LHCN-M2 (cell line): ENCODE data around the gene NT5DC3. TPM values are rescaled to one million over a fixed set of nuclear protein-coding genes. Genes with fewer than 3 reads are reported as not detected.

ENCODE experiments used
- DNase-seq: peaks from one replicate; pipeline ENCODE4 v3.0.0-alpha.2; 2012; ENCODE audit warnings: low read depth
- polyA plus RNA-seq: library from polyadenylated mRNA; unstranded; fragments of >200 nt; gene quantifications from one replicate; pipeline ENCODE4 v1.2.1, GENCODE V29; 2012; ENCODE audit warnings: missing spikeins
- total RNA-seq: library from RNA; depleted of rRNA; stranded (reverse); fragments of >200 nt; gene quantifications from 2 replicates; pipeline ENCODE4 v1.2.3, GENCODE V29; 2014; rRNA removed

Gene NT5DC3
- 12.1 and 15.6 TPM in 2 replicates for total RNA-seq
- 5.8 TPM for polyA plus RNA-seq

DNA sequence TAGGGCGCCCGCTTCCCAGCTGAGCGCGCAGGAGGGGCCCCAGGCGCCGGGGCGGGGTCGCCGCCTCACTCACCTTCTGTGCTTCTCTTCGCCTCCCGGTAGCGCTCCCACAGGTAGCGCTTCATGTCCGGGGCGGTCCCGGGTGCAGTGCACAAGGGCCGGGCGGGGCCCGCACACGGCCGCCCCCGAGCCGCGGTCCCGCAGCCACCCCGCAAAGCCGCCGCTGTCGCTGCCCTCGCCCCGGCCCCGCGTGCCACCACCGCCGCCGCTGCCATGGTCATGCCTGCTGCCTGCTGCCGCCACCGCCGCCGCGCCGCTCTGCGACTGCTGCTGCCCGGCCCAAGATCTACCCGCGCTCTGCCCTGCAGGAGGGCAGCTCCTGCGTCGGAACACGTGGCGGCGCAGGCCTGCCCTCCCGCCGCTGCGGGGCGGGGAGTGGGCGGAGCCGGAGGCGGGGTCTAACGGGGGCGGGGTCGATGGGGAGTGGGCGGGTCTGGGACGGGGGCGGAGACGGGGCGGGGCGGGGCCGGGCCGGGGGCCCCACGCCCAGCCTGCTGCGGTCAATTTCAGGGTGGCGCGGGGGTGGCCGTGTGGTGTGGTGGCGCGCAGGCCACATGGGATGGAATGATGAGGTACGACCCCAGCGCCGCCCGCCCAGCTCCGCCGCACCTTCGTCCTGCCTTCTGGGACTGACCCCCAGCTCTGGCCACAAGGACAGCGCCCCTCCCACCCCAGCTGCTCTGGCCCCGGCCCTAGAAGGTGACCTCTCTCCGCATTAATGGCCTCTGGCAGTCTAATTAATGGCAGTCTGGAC is at the start of gene NT5DC3:
NT5DC3 (minus strand) TSS at position 359 of the 814 bp plus-strand sequence; CDS start at position 281, 78 bp downstream.
- DNase-seq = peak; percentile 80

DNA sequence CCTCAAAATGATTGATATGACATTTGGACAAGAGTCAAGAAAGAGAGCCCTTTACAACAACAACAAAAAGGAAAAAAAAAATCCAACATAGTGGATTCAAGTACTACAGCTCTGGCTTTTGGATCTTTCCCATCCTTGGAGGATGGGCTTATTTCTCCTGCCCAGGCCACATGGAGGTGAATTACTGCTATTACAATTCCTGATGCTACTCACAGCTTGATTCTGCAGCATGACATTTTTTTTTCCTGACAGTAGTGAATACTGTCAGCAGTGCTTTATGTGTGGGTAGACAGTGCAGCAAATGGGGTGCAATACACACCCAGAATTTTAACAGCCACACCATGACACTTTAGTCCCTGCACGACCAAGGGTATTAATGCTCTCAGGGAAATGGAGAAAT is 46.7 kb upstream of the NT5DC3 start:
- no peak for DNase-seq

DNA sequence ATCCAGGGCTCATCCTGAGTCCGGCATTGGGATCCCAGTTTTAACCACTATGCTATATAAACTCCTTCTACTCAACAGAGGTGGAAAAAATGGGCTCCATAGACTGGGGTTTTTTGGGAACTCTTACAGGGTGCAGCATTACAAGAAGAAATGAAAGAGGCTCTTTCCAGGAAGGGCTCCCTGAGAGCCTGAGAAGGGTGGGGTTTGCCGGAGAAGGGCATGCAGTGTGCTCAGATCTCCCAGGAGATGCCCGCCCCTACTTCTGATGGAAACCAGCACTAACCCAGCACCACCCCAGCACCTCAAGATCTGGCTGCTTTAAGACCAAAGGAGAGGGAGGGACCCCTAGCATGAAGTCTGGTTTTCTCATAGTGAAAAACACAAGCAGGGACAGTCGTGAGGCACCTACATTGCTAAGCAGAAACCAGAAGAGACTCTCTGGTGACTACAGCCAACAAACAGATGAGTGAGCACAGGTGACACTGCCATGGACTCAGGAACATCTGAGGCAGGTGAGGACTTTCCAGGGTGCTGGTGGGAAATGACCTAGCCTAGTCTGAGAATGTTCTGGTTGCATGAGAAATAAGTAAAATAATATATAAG is 45.3 kb upstream of the NT5DC3 start:
- no peak for DNase-seq

DNA sequence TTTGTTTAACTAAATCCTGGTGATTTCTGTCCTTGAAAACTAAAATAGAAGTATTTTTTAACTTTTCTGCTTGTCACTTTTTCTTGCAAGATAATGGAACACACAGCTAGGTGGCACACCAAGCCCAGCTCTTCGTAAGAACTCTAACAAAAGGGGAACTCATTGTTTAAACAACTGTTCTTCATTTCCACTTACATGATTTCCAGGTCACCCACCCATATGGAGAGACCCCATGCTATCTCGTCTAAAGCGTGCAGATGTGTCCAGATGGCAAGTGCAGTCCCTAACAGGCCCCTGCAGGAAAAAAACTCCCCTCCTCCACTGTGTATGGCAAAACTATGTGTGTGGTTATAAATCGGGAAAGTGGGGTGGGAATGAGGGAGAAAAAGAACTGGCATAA is 43.3 kb upstream of the NT5DC3 start:
- peak; percentile 50 for DNase-seq

DNA sequence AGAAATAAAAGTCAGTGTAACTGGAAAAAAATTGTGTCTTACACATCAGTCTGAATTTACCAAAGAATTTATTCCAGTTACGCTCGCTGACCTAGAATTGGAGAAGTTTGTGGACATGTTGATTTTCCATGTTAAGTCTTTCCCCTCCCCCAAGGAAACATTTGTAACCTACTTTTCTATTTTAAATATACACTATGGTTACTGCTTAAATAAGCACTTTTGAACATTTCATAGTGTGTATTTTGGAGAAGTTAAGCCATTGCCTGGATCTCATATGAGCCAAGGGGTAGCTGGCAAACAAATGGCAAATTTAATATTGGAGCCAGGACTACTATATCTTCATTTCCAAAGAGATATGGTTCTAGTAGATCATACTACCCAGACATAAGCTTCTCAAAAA is 42.9 kb upstream of the NT5DC3 start:
- no peak for DNase-seq

DNA sequence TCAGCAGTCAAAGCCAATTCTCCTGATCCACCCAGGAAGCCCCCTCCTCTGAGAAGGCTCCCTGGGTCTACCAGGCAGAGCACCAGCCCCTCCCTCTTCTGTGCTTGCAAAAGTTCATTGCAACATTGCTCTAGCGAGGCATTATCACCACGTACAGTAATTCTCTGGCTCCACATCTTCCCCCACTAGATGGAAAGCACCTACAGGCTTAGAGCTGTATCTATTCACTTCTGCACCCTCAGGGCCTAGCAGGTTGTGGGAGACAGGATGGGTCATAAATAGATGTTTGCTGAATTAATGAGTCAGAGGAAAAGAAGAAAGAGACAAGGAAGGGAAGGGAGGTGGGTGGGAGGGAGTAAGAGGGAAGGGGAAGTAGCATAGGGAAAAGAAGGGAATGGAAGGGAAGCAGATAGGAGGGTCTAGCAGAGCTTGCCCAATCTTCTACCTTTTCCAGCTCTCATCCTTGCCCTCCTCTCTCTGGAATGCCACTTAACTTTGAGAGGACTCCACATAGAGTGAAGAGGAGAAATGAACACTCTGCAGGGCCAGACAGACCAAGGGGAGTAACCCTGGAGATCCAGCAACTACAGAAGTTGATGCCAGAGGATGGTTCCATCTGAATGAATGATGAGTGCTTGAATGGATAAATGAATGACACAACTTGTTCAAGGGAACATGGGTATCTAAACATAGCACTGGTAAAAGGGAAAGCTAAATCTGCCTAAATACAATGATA is 42.0 kb upstream of the NT5DC3 start:
- DNase-seq = no peak

DNA sequence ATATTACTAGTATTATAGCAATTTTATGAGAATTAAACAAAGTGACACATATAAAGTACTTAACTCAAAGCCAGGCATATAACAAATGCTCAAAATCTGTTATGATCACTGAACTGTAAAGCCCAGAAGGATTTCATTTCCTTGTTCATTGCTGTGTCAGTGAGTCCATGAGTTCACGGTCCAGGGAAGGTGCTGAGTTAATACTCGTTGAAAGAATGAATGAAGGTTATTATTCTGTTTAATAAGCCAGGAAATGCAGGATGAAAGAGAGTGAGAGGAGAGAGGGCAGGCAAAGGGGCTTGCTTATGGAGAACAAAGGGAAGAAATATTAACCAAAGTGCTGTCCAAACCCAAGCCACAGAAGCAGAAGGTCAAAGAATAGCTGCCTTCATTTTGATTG is 40.2 kb upstream of the NT5DC3 start:
- DNase-seq = no peak

DNA sequence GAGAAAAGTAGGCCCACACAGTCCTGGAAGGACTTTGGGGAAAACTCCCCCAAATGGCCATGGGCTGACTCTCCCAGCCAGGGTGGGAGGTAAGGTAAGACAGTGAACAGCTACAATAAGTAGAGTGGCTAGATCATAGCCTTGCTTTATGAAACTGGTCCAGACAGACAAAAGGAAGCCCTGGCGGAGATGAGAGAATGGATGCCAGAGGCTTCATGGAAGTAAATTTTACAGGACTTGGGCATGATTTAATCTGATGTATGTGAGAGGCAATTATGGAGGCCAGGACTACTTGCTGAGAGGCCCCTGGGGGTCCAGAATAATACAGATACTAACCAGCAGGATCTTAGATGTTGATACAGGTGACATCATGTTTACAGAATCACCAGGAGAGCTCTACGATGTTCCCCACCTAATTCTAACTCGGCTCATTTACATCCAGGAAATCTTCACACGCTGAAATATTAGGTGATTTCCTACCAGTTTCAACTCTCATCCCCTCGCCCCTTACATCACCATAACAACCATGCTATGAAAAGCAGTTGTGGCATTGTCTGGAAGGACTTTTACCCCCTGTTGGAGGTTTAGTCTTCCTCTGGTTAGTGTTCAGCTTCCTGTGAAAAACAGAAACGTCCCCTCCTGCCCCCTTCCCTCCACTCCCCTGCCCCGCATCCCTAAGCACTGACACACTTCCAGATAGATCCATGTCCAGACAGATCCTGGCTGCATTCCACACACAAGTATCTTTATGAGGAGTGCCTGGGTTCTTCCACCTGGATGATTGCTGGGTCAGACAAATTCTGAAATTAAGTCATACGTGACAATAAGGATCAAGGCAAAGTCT is 39.5 kb upstream of the NT5DC3 start:
- DNase-seq = no peak

DNA sequence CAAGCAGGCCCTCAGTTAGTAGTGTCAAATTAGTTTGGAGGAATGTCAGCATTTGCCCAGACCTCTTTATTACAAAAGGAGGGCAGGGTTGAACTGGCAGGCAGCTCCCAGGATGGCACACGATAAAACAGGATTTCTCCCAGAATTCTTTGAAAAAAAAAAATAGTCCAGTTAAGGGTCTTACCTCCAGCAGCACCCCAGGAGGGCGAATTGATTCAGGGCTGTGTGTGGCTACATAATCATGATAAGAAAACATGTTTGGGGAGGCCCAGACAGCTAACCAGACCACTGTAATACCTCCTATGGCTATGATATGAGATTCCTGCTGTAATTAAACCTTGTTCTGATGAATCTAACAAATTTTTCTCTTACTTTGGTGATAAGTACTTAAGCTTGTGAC is 38.8 kb upstream of the NT5DC3 start:
- no peak for DNase-seq

DNA sequence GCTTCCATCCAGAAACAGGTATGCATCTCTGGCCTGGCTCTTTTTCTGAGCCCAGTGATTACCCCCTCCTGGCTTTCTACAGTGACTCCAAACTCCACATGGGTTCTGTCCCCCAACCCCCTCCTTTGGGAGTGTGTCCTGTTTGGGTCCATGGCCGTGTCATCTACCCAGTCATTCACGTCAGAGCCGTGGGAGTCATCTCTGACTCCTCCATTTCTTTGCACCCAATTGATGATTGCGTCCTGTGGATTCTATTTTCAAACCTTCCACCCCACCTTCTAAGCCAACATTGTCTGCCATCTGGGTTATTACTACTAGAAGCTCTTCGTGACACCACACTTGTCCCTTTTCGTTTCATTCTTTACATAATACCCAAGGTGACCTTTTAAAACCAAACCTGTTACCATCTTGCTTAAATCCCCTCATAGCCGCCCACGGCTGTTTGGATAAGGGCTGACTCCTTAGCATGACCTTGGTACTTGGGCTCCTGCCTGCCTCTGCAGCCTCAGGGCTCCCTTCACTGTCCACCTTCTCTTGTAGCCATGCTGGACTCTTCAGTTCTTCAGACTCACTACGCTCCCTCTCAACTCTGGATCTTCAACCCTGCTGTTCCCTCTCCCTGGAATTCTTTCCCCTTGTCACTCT is 38.1 kb upstream of the NT5DC3 start:
- no peak for DNase-seq

DNA sequence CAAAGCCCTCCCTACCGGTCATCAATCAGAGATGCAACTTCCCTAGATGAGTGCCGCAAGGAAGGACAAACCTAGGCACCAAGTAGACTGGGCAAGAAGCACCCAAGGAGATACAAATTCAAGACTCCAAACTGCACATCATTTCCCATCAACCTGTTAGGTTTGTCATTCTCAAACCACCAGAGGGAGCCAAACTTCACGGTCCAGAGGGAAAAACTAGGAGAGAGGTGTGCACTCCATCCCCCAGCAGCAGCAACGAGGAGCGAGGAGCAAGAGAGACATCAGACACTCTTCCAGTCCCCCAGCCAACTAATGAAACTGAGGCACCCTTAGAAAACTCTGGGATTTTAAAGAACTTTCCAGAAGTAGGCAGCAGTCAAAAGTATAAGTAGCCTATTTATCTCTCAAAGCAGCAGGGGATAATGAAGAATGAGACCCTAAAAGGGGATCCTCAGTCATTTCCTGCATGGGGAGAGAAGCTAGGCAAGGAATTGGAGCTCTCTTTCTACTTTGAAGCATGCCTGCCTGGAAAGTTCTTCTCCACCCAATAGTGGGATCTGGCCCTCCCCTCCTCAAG is 37.0 kb upstream of the NT5DC3 start:
- DNase-seq = peak; percentile 70

DNA sequence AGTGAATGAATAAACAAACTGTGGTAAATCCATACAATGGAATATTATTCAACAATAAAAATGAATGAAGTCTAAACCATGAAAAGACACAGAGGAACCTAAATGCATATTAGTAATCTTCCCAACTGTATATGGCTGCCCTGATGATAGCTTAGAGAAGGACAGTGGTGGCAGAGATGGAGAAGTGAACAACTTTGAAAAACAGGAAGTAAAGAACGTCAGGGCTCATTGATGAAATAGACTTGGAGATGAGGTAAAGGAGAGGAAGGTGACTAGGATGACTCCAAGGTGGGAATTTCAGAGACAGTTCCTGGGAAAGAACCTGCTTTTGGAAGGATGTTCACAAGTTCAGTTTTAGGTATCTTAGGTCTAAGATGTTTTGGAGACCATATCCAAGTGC is 36.3 kb upstream of the NT5DC3 start:
- DNase-seq = no peak

DNA sequence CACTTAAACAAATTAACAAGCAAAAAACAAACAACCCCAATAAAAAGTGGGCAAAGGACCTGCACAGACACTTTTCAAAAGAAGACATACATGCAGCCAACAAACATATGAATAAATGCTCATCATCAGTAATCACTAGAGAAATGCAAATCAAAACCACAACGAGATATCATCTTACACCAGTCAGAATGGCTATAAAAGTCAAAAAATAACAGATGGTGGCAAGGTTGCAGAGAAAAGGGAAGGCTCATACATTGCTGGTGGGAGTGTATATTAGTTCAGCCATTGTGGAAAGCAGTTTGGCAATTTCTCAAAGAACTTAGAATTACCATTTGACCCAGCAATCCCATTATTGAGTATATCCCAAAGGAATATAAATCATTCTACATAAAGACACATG is 34.6 kb upstream of the NT5DC3 start:
- peak; percentile 42 for DNase-seq

DNA sequence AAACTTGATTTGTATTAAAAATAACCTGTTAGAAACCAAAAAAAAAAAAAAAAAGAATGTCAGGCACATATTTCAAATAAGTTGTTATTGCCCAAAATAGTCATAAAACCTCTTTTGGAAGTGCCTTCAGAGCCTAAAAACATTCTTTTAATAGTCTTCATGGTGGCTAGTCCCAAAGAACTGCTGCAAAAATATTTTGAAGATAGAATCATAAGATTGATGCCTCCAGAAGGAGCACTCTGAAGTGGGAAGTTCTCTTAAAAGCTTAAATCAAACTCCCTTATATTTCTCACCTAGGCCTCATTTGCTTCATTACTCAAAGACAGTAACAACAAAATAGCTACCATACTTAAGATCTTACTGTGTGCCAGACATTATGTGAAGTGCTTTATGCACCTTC is 27.2 kb upstream of the NT5DC3 start:
- peak; percentile 15 for DNase-seq

DNA sequence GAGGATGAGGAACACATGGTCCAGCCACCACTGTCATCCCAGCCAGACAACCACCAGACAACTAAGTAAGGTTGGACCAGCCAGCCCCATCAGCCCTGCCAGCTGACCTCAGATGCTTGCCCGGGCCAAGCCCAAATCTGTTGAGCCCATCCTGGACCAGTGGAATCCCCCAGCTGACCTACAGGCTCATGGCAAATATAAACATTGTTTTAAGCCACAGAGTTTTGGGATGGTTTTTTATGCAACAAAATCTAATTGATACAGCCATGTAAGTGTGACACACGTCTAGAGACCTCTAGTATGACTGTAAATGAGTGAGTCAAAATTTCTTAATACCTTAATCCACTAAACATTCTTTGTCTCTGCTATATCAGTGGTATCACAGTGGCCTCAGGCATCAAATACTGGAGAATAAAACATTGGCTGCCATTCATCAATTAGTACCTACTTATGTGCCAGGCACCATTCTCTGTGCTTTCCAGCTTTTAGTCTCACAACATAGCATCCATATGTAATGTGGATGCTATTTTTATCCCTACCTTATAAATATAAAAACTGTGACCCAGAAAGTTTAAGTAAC is 24.2 kb upstream of the NT5DC3 start:
- no peak for DNase-seq

DNA sequence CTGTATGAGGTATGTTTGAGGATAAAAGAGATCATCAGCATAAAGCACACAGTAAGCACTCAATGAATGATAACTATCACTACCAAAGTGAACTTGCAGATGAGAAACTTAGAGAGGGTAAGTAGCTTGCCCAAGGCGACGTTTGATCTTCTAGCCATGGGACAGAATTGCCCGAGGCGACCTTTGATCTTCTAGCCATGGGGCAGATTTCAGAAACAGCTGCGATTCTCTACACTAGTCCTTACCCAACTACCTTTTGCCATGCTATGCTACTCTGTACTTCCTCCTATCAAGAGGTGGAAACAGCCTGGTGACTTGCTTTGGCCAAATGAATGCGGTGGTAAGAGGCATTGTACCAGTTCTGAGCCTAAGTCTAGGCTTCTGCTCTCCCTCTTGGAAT is 23.7 kb upstream of the NT5DC3 start:
- no peak for DNase-seq

DNA sequence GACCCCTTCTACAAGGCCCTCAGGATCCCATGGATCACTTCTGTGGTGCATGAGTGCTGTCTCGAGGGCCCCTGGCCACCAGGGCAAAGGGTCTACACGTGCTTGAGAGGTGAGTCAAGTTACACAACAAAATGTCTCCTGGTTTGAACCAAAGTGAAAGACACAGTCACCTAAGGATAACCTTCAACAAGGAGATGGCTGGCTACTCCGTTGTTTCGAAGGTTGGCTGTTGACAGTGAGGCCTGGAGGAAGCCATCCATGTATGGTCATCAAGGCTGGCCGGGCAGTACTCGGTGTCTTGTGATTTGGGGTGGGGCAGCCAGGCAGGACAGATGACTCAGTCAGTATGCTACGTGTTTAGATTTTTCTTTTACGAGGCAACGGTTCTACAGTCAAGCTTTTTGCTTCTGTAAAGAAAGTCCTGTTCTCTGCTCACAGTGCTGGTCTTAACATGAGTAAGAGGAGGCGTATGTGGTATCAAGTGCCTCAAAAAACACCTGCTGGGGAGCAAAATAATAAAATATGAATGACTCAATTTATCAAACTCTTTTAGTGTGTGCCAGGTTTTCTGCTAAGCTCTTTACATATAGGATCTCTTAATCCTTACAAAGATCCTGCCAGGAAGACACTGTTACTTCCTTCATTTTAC is 18.0 kb upstream of the NT5DC3 start:
- DNase-seq = peak; percentile 98

DNA sequence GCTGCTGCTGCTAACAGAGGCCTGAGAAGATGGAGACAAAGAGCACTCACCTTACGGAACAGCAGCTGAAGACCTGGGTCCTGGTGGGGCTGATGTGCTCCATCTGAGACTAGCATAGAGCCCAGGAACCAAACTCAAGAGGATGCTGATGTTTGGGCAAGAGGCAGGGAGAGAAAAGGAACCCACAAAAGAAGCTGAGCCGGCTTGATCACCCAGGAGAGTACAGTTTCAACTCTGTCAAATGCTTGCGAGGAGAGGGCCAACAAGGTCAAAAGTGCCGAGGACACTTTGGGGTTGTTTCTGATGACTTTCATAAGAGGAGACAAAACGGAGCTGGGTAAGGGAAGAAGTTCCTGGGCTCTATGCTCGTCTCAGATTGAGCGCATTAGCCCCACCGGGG is 17.3 kb upstream of the NT5DC3 start:
- no peak for DNase-seq

DNA sequence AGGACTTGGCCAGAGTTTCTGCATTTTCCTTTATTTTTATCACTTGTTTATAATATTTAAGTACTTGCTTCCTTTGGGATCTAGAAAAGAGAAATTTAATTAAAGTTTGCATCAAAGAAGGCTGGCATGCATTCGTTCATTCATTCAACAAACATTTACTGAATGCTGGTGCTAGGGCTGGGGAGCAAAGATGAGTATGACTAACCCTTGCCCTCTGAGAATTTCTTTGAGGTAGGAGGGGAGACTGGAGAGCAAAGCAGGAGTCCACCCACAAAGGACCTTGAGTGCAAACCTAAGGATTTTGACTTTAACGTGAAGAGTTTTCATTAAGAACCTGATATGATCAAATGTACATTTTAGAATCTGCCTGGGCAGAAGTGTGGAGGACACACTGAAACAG is 16.1 kb upstream of the NT5DC3 start:
- DNase-seq = no peak
